CD14-positive monocyte (primary cell): ENCODE measurements around the gene SMYD3. TPM values are rescaled to one million over a fixed set of nuclear protein-coding genes. Genes with fewer than 3 reads are reported as not detected.

Experiments
- DNase-seq, 3 donors: peaks; one replicate each; pipeline ENCODE4 v3.0.0-alpha.2; 2011 to 2022
- H2AFZ ChIP-seq: 2 replicates; pipeline ENCODE4 v1.6.0; 2012; ENCODE audit warnings: mild to moderate bottlenecking, low read depth, low read length, inconsistent platforms; ENCODE audit not compliant: insufficient read depth, poor library complexity, severe bottlenecking
- H3K27ac ChIP-seq, 2 donors: 1 replicate in 1 of 2; 2 replicates in 1 of 2; pipeline ENCODE4 v1.5.1; 2012 to 2013; ENCODE audit warnings: low read length in 2 of 2, control low read depth in 1 of 2, inconsistent platforms in 1 of 2, low read depth in 1 of 2, mild to moderate bottlenecking in 1 of 2
- H3K27me3 ChIP-seq, 2 donors: one replicate each; pipeline versions ENCODE4 v1.6.0 to v1.6.1; 2011 to 2013; ENCODE audit warnings: low read length in 2 of 2; ENCODE audit not compliant: control insufficient read depth in 2 of 2, insufficient read depth in 2 of 2
- H3K36me3 ChIP-seq, 2 donors: replicated peaks in 1 of 2; 1 replicate in 1 of 2; 2 replicates in 1 of 2; pipeline versions ENCODE4 v1.5.1 to v1.6.1; 2012 to 2013; ENCODE audit warnings: low read length in 2 of 2, control low read depth in 1 of 2, inconsistent platforms in 1 of 2, mild to moderate bottlenecking in 1 of 2; ENCODE audit not compliant: insufficient read depth in 2 of 2, control insufficient read depth in 1 of 2
- H3K4me1 ChIP-seq, 2 donors: 1 replicate in 1 of 2; 2 replicates in 1 of 2; pipeline versions ENCODE4 v1.5.1 to v1.6.1; 2012 to 2013; ENCODE audit warnings: low read length in 2 of 2, control low read depth in 1 of 2, inconsistent platforms in 1 of 2, mild to moderate bottlenecking in 1 of 2, moderate library complexity in 1 of 2; ENCODE audit not compliant: insufficient read depth in 2 of 2, control insufficient read depth in 1 of 2
- H3K4me2 ChIP-seq: replicated peaks from 2 replicates; pipeline ENCODE3; 2012; ENCODE audit warnings: low read length, moderate library complexity, mild to moderate bottlenecking; ENCODE audit not compliant: poor library complexity, severe bottlenecking; ENCODE audit errors: extremely low read depth
- H3K4me3 ChIP-seq, 3 experiments: fragments of 200-600 bp in 1 of 3; sonication (generic) in 1 of 3; replicated peaks in 1 of 3; 1 replicate in 2 of 3; 2 replicates in 1 of 3; pipeline ENCODE4 v1.5.1; 2011 to 2013; ENCODE audit warnings: low read length in 3 of 3, mild to moderate bottlenecking in 3 of 3, control low read depth in 2 of 3, low read depth in 2 of 3, inconsistent platforms in 1 of 3, moderate library complexity in 1 of 3
- H3K79me2 ChIP-seq: 2 replicates; pipeline ENCODE4 v1.6.0; 2012; ENCODE audit warnings: mild to moderate bottlenecking, control low read depth, inconsistent platforms, low read length, moderate library complexity; ENCODE audit not compliant: insufficient read depth
- H3K9ac ChIP-seq: 2 replicates; pipeline ENCODE4 v1.6.0; 2017; ENCODE audit warnings: low read length, mild to moderate bottlenecking; ENCODE audit not compliant: insufficient read depth, poor library complexity, severe bottlenecking
- H3K9me3 ChIP-seq, 2 donors: replicated peaks in 1 of 2; 1 replicate in 1 of 2; 2 replicates in 1 of 2; pipeline versions ENCODE4 v1.5.1 to v1.6.1; 2012 to 2013; ENCODE audit warnings: low read length in 2 of 2, control low read depth in 1 of 2; ENCODE audit not compliant: control insufficient read depth in 1 of 2, insufficient read depth in 1 of 2
- H4K20me1 ChIP-seq: 2 replicates; pipeline ENCODE4 v1.6.0; 2012; ENCODE audit warnings: mild to moderate bottlenecking, low read length, control low read depth, moderate library complexity; ENCODE audit not compliant: insufficient read depth
- H3K27ac Mint-ChIP-seq, 7 donors: one replicate each; pipeline ENCODE4 v1.8.0; 2020; ENCODE audit warnings: mild to moderate bottlenecking in 7 of 7, mixed read lengths in 7 of 7, moderate library complexity in 6 of 7, inconsistent platforms in 2 of 7
- H3K27me3 Mint-ChIP-seq, 3 donors: one replicate each; pipeline ENCODE4 v1.8.0; 2021 to 2022; ENCODE audit warnings: low read depth in 3 of 3, mild to moderate bottlenecking in 3 of 3, mixed read lengths in 3 of 3, moderate library complexity in 3 of 3, inconsistent platforms in 1 of 3
- H3K36me3 Mint-ChIP-seq, 2 donors: one replicate each; pipeline ENCODE4 v1.8.0; 2020; ENCODE audit warnings: mixed read lengths in 2 of 2, inconsistent platforms in 1 of 2, mild to moderate bottlenecking in 1 of 2
- H3K4me1 Mint-ChIP-seq: one replicate; pipeline ENCODE4 v1.8.0; 2020; ENCODE audit warnings: mild to moderate bottlenecking, mixed read lengths
- H3K4me3 Mint-ChIP-seq, 2 donors: one replicate each; pipeline ENCODE4 v1.8.0; 2020; ENCODE audit warnings: mild to moderate bottlenecking in 2 of 2, mixed read lengths in 2 of 2, moderate library complexity in 1 of 2
- H3K9me3 Mint-ChIP-seq, 7 donors: one replicate each; pipeline ENCODE4 v1.8.0; 2020 to 2022; ENCODE audit warnings: mixed read lengths in 7 of 7, mild to moderate bottlenecking in 6 of 7, moderate library complexity in 6 of 7, inconsistent platforms in 2 of 7
- CTCF ChIP-seq: fragments of 200-600 bp; IDR thresholded peaks from one replicate; pipeline ENCODE4 v1.8.0; 2022; ENCODE audit warnings: antibody characterized with exemption, mild to moderate bottlenecking
- WGBS: methylation state at CpG from one replicate; pipeline ENCODE4 v1.1.5; 2013; ENCODE audit warnings: missing lambda C conversion rate; ENCODE audit not compliant: insufficient coverage; 5-methylcytosine and 5-hydroxymethylcytosine counted together
- intact Hi-C, 2 donors: fragments of 100-400 bp; cut with micrococcal nuclease; formaldehyde crosslinking; loops; one replicate each; pipeline versions ENCODE4 v1.15.0 to v1.15.1; 2023
- polyA plus RNA-seq, 3 donors: library from polyadenylated mRNA; depleted of rRNA in 1 of 3; unstranded in 2 of 3; stranded (reverse) in 1 of 3; fragments of 300-500 nt in 2 of 3; fragments of >200 nt in 1 of 3; fragmentation: Illumina TruSeq in 2 of 3; gene quantifications; 1 replicate in 2 of 3; 2 replicates in 1 of 3; pipeline ENCODE4 v1.2.3, GENCODE V29; 2012 to 2021

The SMYD3 gene
- polyA plus RNA-seq, 3 donors, result 2.7 to 8.4 (median 4.0) TPM

DNA sequence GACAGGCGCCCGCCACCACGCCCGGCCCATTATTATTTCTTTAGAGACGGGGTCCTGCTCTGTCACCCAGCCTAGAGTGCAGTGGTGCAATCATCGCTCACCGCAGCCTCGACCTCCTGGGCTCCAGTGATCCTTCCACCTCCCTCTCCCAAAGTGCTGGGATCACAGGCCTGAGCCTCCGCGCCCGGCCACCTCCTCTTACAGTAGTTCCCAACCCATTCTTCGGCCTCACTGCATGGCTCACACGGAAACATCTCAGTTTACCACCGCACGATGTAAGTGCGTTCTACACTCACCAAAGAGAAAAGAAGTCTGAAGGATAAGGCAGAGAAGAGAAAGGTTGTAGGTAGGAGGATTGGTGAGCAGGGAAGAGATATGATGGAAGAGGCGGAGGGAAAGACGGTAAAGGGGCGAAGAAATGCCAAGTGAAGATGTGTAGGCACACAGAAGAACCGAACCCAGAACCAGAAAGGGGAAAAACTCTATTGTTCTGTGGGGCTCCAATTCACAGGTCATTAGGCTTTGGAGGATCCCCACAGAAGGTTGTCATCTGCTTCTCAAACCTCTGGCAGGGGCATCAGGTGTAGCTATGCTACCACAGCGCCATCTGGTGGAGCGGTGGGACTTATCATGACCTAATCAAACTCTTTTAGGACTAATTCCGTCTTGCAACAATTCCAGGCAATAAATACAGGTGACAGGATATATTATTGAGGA, 504.2 kb downstream of the SMYD3 start:
- TF ChIP-seq CTCF, result peak; percentile 91
- Histone ChIP-seq H3K36me3 (no peaks in the 10 kb centered on the region), H3K9ac (no peak overlapping the region), H2AFZ (no peak overlapping the region), H3K4me1 (no peaks in the 10 kb centered on the region), H3K27me3 (no peaks in the 10 kb centered on the region), H3K4me3 (no peak overlapping the region), H3K4me2 (no peak overlapping the region), H3K9me3 (no peaks in the 10 kb centered on the region), H4K20me1 (no peaks in the 10 kb centered on the region), H3K79me2 (no peaks in the 10 kb centered on the region), H3K27ac (no peak overlapping the region)
- Mint-ChIP-seq H3K4me3 (no peak overlapping the region), H3K27me3 (peaks cover 4 to 5% (median 4%) of the 10 kb centered on the region in 3 donors), H3K4me1 (peaks cover 11% of the 10 kb centered on the region), H3K9me3 (no peaks in the 10 kb centered on the region), H3K27ac (no peak overlapping the region), H3K36me3 (no peaks in the 10 kb centered on the region)
- intact Hi-C loops, result loop anchor here in 1 of 2 donors (2.0 kb wide), 1 partner anchor 850 kb away; no protein-coding TSS in a partner anchor
- DNase-seq, result peak; percentile 61 to 71 (median 67)
- 98% methylated on average over 15 of the region's 23 CpGs for WGBS

DNA sequence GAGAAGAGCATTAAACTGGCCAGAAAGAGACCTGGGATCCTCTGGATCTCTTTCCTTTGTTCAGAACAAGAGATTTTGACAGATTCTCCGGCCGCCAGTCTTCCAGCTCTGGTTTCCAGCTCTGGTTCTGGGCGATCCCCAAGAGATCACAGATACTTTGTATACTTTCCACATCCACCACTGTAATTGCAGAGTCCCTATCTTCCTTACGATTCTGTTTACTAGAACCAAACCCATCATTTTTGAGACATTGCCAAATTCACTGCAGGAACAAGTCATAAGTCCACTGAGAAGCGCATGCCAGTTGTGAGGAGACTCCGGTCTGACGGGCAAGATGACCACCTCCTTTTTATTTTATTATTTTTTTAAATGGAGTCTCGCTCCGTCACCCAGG, 505.2 kb downstream of the SMYD3 start:
- H3K27me3 Mint-ChIP-seq, result peaks cover 3 to 4% (median 4%) of the 10 kb centered on the region in 3 donors
- Histone ChIP-seq H2AFZ (no peak overlapping the region), H3K9ac (no peak overlapping the region), H3K4me2 (no peak overlapping the region), H4K20me1 (no peaks in the 10 kb centered on the region), H3K27ac (no peak overlapping the region), H3K79me2 (no peaks in the 10 kb centered on the region), H3K27me3 (no peaks in the 10 kb centered on the region), H3K4me3 (no peak overlapping the region), H3K4me1 (no peaks in the 10 kb centered on the region), H3K36me3 (no peaks in the 10 kb centered on the region), H3K9me3 (no peaks in the 10 kb centered on the region)
- intact Hi-C loops, result loop anchor here in 1 of 2 donors (2.0 kb wide), 1 partner anchor 849 kb away; no protein-coding TSS in a partner anchor
- no peaks in the 10 kb centered on the region for H3K36me3 Mint-ChIP-seq
- no peak for TF ChIP-seq CTCF
- H3K9me3 Mint-ChIP-seq, result peaks cover 0 to 2% (median 0%) of the 10 kb centered on the region in 7 donors
- no peak overlapping the region for H3K4me3 Mint-ChIP-seq
- WGBS, result 93% methylated on average over 4 of the region's 9 CpGs
- no peak for DNase-seq
- peaks cover 16% of the 10 kb centered on the region for H3K4me1 Mint-ChIP-seq
- H3K27ac Mint-ChIP-seq, result no peak overlapping the region
